NCI-H2227 (cell line): ENCODE measurements around the gene SCAPER.
"Not testable (repeated sequence)": the region's sequence is repeated elsewhere in the genome, so short reads cannot be mapped to it uniquely, and the experiment has no call there.

Source experiments
- DNase-seq: peaks from one replicate; lab custom pipeline; 2025; ENCODE audit not compliant: unreplicated experiment; lab: John Stamatoyannopoulos, UW

The SCAPER gene

DNA sequence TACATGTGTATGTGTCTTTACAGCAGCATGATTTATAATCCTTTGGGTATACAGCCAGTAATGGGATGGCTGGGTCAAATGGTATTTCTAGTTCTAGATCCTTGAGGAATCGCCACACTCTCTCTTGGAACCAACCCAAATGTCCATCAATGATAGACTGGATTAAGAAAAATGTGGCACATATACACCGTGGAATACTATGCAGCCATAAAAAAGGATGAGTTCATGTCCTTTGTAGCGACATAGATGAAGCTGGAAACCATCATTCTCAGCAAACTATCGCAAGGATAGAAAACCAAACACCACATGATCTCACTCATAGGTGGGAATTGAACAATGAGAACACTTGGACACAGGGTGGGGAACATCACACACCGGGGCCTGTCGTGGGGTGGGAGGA, 403.0 kb downstream of the SCAPER start:
- not testable (repeated sequence) for DNase-seq

DNA sequence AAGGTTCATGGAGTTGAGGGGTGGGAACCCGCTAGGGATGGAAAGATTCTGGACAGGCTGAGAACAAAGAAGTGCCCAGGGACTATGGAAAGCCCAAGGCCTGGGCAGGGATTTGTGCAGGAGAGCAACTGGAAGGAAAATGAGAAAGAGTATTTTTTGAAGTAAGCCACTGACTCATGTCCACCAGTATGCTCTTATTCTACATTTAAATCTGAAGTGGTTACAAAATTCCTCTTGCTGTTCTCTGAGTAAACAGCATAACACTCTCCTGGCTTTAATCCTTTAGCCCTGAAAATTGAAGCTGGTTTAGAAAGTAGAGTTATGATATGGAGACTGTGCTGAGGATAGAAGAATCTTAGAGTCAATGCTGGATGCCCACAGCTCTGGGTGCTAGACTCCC, 403.4 kb downstream of the SCAPER start:
- no peak for DNase-seq

DNA sequence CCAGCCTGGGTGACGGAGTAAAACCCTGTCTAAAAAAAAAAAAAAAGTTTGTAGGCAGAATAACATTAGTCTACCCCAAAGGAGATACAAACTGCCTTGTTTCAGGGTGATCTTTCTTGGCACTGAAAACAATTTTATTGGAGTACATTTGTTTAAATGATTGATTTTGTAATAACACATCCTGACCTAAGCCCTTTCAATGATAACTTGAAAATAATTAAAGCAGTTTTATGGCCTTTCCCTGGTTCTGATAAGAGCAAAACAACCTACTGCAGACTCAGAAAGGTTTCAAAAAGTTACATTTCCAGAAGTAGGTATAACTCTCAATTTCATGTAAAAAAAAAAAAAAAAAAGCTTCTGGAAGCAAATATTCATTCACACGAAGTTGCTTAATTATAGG, 404.1 kb downstream of the SCAPER start:
- DNase-seq = no peak

DNA sequence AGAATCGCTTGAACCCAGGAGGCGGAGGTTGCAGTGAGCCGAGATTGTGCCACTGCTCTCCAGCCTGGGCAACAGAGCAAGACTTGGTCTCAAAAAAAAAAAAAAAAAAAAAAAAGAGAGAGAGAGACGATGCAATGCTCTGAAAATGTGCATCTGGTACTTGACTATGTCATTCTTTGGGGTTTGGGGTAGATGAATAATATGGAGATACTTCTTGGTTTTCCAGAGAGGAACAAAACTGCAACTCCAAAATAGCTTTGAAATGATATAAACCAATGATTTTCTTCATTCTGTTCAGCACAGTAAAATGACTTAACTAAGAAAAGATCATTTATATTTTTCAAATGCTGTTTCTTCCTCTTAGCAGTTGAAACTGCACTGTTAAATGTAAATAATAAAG, 409.7 kb downstream of the SCAPER start:
- DNase-seq = no peak

DNA sequence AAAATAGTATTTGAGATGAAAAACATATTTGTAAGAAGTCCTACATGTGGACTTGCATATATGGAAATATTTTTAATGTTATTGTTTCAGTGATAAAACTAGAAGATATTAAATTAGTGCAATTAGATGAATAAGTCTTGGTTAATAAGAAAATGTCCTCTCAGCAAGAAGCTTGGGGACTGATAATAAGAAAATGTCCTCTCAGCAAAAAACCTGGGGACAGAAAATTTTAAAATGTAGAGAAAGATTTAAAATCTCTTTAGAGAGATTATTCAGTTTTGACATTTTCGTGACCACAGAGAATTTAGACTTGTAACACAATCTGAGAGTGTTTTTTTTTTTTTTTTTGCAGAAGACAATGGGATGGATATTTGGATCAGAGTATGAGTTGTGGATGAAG, 412.6 kb downstream of the SCAPER start:
- DNase-seq = no peak

DNA sequence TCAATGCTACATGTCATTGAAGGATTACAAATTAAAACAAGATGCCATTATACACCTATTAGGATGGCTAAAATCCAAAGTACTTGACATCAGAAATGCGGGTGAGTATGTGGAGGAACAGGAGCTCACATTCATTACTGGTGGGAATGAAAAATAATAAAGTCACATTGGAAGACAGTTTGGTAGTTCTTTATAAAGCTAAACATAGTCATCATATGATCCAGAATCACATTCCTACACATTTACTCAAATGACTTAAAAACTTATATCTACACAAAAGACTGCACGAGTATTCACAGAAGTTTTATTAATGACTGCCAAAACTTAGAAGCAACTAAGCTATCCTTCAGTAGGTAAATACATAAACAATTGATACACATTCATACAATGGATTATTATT, 421.4 kb downstream of the SCAPER start:
- DNase-seq = no peak

DNA sequence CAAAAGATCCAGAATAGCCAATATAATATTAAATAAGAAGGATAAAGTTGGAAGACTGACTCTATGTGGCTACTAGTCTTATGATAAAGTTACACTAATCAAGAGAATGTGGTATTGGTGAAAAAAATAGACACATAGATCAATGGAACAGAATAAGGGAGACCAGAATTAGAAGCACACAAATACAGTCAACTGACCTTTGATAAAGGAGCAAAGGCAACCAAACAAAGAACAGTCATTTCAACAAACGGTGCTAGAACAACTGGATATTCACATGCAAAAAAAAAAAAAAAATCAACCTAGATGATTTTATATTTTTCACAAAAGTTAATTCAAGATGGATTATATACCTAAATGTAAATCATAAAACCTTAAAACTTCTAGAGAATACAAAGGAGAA, 422.1 kb downstream of the SCAPER start:
- no peak for DNase-seq

DNA sequence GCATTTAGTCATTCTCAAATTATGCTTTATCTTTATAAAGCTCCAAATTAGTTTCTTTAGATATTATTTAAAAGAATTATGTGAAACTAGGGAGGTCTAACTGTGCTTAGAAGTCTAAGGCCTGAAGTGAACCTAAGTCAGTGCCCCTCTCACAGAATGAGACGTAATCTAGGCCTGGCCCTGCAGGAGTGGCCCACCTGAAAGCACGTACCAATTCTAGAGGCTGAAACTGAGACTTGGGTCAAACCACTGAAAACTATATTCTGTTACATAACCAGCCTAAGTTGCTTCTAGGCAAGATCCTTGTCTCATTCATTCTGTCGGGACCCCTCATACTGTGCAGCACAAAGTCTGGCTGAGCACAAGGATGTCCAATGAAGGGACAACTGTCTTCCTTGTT, 424.9 kb downstream of the SCAPER start:
- DNase-seq = no peak

DNA sequence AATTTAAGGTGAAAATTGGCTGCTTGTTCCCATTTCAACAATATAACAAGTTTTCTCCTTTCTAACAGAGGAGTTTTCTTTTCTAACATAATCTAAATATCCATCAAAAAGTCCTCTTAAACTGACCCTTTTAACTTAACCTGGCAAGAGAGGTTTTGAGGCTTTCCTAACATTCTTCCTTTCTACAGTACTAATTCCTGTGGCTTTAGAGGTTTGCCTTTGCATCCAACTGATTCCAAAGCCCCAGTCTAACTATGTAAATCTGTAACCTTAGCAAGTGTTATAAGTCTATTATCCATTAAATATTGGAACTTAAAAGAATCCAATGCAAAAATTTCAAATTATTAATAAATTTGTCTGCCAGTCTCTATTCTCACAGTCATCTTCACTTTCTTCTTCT, 434.4 kb downstream of the SCAPER start:
- no peak for DNase-seq

DNA sequence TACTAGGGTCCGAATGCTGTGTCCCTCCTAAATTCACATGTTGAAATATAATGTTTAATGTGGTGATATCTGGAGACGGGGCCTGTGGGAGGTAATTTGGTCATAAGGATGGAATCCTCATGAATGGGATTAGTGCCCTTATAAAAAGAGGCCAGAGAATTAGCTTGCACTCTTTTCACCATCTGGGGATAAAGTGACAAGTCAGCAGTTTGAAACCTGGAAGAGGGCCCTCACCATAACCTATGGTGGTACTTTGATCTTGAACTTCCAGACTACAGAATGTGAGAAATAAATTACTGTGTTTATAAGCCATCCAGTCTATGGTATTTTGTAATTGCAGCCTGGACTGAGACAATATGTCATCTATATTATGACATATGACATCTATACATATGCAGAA, 436.4 kb downstream of the SCAPER start:
- DNase-seq = no peak

DNA sequence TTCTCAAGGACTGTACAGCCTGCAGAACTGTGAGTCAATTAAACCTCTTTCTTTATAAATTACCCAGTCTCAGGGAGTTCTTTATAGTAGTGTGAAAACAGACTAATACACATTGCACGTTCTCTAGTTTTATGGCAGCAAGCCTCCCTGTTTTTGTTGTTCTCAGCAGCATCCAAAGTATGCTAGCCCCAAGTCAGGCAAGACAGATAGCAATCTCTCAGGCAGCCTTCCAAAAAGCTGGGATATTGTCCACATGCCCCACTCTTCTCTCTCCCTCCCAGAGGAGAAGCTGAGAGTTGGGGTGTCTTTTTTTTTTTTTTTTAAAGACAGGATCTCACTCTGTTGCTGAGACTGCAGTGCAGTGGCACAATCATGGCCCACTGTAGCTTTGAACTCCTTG, 438.0 kb downstream of the SCAPER start:
- no peak for DNase-seq

DNA sequence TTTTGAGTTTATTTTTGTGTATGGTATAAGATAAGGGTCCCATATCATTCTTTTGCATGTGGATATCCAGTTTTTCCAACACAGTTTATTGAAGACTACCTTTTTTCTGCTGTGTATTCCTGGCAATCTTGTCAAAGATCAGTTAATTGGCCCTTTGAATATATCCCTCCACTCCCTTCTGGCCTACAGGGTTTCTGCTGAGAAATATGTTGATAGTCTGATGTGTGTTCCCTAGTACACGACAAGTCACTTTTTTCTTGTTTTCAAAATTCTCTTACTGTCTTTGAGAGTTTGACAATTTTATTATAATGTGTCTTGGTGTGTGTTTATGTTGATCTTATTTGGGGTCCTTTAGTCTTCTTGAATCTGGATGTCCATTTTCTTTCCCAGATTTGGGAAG, 439.4 kb downstream of the SCAPER start:
- DNase-seq = no peak

DNA sequence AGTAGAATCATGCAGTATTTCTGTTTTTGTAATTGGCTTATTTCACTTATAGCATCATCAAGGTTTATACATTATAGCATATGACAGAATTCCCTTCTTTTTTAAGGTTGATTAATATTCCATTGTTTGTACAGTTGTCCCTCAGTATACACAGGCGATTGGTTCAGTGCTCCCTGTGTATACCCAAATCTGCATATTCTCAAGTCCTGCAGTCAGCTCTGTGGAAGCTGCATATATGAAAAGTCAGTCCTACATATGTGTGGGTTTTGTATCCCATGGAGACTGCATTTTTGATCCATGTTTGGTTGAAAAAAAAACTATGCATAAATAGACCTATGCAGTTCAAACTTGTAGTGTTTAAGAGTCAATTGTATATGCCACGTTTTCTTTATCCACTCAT, 440.9 kb downstream of the SCAPER start:
- DNase-seq = no peak

DNA sequence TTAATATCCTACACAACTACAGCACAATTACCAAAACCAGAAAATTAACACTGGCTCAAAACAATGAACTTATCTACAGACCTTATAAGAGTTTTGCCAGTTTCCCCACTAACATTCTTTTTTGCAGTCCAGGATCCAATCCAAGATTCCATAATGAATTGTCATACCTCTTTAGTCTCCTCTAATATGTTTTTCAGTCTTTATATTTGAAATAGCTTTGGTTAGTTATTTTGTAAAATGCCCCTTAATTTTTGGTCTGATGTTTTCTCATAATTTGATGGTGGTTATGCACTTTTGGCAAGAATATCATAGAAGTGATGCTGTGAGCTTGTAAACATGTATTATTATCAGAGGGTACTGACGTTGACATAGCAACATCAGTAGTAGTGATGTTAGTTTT, 444.3 kb downstream of the SCAPER start:
- DNase-seq = no peak

DNA sequence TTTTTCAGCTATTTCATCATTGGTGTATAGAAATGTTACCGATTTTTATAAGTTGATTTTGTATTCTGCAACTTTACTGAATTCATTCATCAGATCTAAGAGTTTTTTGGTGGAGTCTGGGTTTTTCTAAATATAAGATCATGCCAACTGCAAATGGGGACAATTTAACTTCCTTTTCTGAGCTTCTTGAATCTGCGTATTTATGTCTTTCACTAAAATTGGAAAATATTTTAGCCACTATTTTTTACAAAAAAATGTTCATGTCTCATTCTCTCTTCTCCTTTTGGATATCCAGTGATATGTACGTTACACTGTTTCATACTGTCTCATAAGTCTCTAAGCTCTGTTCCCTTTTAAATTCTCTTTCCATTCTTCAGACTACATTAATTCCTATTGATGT, 444.8 kb downstream of the SCAPER start:
- no peak for DNase-seq

DNA sequence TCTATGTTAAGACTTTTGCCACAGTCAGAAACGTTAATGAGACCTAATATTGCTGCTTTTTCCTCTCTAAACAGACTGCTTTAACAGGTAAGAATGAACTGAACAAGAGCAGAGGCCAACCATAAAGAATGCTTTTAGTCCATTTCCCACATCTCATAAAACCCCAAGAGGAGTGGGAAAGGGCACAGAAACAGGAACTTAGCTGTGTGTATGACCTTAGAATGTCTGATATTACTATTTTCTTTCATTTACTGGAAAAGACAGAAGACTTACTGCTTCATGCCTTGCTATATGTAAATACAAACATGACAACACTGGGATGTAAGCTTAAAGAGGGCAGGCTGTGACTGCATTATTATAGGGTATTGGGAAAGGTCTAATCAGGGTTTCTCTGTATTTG, 453.6 kb downstream of the SCAPER start:
- DNase-seq = no peak

DNA sequence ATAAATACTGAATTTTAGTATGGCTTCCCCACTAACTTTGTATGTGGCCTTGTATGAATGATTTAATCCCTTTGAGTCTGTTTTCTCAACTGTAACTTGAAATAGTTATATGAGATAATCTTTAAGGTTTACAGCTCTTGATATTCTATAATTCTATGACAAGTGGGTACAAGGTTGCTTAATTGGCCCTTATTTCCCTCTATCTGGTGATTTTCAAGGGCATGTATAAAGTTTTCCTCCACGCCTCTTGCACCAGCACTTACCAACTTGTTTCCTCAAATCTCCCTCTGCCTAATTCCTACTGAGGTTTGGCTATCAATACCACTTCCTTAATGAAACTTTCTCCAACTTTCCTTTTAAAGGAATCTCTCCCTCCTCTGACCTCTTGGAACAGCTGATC, 455.7 kb downstream of the SCAPER start:
- no peak for DNase-seq

DNA sequence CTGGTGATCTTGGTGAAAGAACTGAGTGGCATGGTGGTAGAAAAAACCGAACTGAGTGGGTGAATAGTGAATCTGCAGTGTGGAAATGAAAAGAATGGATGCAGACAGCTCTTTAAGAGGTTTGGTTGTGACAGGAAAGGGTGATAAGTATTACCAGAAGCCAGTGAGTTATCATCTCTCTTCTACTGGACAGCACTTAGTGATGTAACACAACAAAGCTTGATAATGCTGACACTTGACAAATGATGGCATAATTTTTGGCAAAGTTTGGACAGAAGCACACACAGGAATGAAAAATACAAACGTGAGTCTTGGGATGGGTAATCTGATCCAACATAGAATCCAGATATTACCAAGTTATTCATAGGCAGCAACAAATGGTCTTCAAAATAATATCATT, 456.4 kb downstream of the SCAPER start:
- DNase-seq = no peak

DNA sequence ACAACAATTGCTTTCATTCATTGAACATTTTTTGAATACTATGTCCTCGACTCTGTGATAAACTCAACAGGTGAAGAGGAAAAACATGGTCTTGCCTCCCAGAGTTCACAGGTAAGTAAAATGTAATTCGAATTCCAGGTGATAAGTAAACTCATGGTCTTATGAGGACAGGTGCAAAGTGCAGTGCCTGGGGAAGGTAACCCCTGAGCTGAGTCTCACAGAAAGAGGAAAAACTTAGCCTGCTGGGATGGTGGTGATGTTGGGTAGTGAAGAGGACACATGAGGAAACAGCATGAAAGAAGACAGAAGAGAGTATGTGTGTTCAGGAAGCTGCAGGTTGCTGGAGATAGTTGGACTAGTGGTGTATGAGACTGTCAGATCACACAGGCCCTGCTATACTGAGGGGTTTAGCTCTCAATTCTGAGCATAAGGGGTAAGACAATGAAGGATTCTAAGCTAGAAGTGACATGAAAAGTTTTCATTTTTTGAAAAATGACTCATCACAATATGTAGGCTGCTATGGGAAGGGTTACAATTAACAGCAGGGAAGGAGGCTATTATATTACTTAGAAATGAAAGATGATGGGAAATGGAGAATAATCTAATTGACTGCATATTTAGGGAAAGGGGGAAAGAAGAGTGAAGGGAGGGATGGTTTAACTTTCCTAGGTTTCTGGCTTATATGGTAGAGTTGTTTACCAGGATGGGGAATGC, 457.3 kb downstream of the SCAPER start:
- no peak for DNase-seq

DNA sequence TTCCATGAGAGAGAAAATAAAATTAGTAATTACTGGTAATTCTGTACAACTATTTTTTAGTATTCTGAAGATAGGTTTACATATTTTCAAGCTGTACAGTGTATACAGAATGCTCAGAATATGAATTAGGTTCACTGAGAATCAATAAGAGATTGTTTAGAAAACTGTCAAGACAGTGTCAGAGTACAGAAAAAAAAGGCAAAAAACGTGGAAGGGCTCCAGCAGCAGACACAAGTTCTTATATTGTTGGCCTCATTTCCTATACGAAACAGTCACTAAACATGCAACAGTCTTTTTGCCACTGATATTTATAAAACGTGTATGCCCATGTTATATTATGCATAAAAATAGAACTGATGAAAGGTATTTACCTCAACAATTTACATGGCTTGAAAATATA, 464.7 kb downstream of the SCAPER start:
- DNase-seq = no peak

DNA sequence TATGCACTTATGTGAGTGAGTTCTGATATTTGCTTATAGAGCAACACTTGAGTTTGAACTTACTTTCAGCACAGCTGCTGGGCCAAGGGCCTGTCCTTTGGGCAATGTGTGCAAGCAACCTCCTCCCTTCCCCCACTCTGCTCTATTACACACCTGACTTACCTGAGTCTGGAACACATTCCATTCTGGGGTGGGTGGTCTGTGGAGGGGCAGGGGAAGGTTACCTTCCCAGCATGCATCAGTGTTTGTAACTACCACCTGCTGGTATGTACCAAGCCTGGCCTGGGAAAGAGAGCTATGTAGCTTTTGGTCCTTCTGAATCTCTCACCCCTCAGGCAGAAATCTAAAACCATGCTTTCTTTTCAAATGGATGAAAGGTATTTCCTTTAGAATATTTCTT, 465.6 kb downstream of the SCAPER start:
- DNase-seq = no peak

DNA sequence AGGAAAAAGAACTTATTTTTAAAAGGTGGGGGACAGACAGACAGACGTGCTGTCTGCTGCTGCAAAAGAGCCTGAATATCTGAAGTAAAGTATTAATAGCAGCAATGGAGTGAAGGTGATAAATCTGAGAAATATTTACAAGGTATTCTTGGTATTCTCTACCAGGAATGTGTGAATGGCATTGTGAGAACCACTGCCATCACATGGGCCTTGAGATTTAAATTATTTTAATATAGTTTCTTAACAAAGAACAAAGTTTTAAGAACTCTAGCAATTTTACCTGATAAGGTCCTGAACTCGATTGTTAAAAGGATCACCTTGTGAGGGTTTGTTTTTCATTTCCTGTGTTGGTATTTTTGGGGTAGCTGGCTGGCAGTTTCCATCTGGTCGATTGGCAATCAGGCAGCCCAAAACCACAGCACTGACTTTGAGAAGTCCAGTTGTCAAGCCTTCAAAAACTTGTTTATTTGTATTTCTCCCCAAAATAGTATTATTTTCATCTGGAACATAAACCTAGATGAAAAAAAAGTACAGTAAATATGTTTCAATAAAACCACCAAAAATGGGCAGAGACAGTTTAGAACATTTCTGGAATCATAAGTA, 471.2 kb downstream of the SCAPER start:
- DNase-seq = no peak

DNA sequence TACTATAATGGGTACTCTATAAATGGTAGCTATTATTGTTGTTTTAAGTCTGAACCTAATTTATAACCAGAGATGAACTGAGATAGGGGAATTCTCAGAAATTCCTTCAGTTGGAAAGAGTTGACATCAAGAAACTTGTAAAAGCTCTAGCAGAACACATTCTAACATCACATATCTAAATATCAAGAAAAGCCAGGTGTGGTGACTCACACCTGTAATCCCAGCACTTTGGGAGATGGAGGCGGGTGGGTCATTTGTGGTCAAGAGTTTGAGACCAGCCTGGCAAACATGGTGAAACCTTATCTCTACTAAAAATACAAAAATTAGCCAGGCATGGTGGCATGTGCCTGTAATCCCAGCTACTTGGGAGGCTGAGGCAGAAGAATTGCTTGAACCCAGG, 472.1 kb downstream of the SCAPER start:
- DNase-seq = not testable (repeated sequence)
